Amygdala (tissue), 56 donors: ENCODE measurements around the gene CDH16.
"Not testable (repeated sequence)": the region's sequence is repeated elsewhere in the genome, so short reads cannot be mapped to it uniquely, and the experiment has no call there.

Experiments
- DNase-seq, 56 donors: peaks; one replicate each; lab custom pipeline; 2025; lab: John Stamatoyannopoulos, UW

Gene CDH16, protein sequence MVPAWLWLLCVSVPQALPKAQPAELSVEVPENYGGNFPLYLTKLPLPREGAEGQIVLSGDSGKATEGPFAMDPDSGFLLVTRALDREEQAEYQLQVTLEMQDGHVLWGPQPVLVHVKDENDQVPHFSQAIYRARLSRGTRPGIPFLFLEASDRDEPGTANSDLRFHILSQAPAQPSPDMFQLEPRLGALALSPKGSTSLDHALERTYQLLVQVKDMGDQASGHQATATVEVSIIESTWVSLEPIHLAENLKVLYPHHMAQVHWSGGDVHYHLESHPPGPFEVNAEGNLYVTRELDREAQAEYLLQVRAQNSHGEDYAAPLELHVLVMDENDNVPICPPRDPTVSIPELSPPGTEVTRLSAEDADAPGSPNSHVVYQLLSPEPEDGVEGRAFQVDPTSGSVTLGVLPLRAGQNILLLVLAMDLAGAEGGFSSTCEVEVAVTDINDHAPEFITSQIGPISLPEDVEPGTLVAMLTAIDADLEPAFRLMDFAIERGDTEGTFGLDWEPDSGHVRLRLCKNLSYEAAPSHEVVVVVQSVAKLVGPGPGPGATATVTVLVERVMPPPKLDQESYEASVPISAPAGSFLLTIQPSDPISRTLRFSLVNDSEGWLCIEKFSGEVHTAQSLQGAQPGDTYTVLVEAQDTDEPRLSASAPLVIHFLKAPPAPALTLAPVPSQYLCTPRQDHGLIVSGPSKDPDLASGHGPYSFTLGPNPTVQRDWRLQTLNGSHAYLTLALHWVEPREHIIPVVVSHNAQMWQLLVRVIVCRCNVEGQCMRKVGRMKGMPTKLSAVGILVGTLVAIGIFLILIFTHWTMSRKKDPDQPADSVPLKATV

DNA sequence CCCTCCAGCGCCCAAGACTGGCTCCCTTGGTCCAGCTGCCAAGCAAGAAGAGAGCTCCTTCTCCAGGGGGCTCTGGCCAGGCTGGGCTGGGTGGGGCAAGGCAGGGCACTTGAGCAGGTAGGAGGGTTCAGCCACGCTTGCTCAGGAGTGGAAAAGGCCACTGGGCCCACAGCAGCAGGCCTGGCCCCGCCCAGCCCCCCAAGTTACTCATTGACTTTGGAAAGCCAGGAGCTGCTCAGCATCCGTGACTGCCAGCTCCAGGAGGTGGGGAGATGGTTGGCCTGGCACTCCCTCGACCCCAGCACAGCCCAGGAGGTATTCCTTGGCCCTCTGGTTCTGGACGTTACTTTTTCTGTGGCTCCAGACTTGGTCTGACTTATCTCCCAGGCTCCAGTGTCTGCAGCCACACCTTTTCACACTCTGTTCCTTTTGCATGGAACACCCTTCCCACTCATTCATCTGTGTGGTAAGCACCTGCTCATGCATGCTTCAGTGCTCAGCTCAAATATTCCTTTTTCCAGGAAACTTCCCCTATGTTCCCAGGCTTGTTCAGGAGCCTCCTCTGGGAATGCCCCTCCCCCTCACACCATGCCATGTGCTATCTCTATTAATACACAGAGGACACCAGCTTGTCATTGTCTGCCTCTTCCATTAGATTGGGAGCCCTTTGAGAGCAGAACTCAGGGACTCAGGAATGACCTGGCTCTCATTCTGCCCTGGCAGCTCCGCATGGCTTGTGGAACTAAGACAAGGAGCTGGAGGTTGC, at the start of gene CDH16:
Gene CDH16 (minus strand): TSS at position 83 of the 766 bp plus-strand sequence. CDS start 820 bp downstream, outside the sequence.
- DNase-seq: peak in 1 of 56 donors; percentile 13

DNA sequence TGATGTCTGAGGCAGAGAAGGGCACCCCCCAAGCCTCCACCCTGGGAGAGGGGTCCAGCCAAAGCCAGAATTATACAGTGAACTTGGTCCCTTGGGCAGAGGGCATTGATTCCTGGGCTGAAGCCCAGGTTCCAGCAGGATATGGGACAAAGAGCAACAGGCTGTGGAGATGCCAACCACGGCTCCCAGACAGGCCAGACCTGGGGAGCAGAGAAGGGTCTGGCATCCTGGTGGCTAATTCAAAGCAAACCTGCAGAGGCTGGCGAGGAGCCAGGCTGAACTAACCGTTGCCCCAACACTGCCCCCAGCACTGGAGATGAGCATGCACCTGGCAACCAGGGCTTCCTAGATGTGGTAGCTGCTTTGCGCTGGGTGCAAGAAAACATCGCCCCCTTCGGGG, 45.4 kb upstream of the CDH16 start:
- no peak for DNase-seq

DNA sequence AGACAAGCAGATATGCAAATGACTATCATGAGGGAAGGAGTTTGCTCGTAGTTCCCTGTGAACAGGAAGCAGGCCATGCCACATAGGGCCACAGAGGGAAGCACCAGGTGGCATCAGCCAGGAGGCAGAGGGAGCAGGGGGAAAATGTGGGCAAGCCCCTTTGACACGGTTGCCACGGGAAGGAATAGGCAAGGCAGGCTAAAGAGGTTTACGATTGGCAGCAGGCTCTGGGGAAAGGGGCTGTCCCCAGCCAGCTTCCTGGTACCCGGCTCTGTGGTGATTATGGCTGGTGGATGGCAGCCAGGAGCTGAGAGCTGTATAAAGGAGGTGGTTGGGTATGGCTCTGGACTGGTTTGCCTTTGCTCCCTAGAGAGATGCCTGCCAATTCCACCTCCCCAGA, 43.2 kb upstream of the CDH16 start:
- DNase-seq: no peak

DNA sequence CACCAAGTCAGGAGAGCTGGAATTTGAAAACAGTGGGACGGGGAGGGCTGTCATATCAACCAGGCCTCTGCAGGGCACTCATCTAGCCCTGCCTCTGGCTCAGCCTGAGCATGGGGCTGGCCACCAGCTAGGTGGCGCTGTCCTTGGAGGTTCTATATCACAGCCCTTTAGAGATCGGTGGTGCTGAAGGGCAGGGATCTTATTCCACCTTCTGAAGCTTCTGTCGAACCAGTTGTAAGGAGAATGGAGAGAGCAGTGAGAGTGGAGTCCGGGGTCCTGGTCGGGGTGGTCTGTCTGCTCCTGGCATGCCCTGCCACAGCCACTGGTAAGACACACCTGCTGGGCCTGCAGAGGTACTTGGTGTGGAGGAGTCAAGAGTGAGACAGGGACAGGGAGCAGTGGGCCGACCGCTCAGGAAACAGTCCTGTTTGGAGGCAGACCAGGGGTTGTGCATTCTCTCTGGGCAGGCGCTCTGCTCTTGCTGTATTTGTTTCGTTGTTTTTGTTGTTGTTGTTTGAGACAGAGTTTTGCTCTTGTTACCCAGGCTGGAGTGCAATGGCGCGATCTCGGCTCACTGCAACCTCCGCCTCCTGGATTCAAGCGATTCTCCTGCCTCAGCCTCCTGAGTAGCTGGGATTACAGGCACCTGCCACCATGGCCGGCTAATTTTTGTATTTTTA, 42.5 kb upstream of the CDH16 start, which contains the start of gene CES3:
Gene CES3 (plus strand): TSS at position 202 of the 680 bp plus-strand sequence. CDS start 42 bp downstream, at position 244.
- peak in 23 of 56 donors; percentile 3 to 66 (median 30) for DNase-seq

DNA sequence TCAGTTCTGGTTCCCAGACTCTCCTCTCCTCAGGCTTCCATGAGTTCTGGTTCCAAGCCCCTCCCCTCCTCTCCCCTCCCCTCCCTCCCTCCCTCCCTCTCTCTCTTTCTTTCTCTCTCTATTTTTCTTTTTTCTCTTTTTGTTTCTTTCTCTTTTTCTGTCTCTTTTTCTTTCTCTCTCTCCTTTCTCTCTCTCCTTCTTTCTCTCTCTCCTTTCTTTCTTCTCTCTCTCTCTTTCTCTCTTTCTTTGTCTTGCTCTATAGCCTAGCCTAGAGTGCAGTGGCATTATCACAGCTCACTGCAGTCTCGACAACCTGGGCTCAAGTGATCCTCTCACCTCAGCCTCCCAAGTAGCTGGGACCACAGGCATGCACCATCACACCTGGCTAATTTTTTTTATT, 41.6 kb upstream of the CDH16 start:
- no peak for DNase-seq

DNA sequence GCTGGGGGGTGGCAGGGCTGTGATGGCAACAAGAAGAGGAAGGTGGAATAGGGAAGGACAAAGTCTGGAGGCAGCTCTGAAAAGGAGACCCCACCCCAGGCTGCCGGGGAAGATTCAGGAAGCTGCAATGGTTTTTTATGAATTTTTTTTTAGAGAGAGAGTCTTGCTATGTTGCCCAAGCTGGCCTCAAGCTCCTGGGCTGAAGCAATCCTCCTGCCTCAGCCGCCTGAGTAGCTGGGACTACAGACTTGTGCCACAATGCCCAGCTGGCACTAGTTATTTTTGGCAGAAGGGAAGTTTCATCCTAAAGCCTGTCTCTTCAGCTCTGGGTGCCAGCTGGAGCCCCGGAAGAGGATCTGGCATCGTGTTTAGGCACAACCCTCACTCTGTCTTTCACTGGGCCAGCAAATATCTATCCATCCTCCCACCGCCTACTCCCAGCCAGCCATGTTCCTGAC, 41.0 kb upstream of the CDH16 start:
- DNase-seq: peak in 11 of 56 donors; percentile 5 to 38 (median 17)

DNA sequence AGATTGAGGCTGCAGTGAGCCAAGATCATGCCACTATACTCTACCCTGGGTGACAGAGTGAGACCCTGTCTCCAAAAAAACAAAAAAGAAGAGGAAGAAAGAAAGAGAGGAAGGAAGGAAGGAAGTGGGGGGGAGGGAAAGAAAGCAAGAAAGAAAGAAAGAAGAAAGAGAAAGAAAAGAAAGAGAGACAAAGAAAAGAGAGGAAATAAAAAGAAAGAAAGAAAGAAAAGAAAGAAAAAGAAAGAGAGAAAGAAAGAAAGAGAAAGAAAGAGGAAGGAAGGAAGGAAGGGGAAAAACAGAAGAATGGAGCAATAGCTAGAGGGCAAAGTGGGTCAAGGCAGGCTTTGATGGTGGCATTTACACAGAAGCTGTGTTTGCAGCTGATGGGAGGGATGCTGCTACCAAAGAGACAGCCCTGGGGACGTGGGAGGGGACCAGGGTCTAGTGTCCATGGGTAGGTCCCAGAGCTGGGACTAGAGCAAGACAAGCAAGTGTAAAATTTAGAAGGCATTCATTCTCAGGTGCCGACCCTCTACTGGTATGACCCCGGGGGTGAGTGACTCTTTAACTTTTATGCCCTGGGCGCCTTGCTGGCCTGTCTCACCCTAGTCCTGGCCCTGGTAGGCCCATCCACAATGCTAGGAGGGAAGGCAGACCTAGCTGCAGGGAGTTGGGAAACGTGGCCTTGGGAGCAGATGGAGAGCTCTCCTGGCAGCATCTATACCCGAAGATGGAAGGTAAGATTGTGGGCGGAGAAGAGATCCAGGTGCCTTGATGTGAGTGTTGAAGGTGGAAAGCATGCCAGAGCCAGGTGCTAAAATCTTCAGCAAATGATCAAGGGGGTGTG, 40.4 kb upstream of the CDH16 start:
- no peak for DNase-seq

DNA sequence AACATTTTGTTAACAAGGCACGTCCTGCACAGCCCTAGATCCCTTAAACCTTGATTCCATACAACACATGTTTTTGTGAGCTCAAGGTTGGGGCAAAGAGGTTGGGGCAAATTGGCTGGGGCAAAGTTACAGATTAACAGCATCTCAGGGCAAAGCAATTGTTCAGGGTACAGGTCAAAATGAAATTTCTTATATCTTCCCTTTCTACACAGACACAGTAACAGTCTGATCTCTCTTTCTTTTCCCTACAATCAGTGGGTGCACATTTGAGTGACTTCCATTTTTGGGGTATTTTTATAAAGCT, 37.4 kb upstream of the CDH16 start:
- not testable (repeated sequence) for DNase-seq

DNA sequence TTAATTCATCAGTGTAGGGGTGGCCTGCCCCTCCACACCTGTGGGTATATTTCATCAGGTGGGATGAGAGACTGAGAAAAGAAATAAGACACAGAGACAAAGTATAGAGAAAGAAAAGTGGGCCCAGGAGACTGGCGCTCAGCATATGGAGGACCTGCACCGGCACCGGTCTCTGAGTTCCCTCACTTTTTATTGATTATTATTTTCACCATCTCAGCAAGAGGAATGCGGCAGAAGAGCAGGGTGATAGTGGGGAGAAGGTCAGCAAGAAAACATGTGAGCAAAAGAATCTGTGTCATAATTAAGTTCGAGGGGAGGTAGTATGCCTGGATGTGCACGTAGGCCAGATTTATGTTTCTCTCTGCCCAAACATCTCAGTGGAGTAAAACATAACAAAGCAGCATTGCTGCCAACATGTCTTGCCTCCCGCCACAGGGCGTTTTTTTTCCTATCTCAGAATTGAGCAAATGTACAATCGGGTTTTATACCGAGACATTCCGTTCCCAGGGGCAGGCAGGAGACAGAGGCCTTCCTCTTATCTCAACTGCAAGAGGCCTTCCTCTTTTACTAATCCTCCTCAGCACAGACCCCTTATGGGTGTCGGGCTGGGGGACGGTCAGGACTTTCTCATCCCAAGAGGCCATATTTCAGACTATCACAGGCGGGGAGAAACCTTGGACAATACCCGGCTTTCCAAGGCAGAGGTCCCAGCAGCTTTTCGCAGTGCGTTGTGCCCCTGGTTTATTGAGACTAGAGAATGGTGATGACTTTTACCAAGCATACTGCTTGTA, 36.9 kb upstream of the CDH16 start:
- DNase-seq: not testable (repeated sequence)

DNA sequence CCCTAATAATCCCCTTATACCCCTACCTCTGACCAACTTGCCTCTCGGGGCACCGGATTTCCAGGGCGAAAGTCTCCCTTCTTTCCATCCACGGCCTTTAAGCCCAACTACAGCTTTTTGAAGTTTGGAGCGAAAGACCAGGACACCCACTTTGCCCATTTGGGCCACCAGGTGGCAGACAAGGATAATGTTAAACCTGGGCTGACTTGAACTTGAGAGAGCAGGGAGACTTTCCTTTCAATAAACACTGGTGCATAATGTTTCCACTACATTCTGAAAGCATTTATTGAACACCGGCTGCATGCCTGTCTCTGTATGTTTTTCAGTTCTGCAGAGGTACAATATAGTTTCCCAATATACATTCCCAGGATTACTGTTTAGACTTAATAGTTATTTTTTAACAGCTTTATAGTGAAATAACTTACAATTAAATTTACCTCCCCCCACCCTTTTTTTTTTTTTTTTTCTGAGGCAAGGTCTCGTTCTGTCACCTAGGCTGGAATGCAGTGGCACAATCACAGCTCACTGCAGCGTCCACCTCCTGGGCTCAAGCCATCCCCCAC, 35.5 kb upstream of the CDH16 start:
- peak in 42 of 56 donors; percentile 6 to 84 (median 44) for DNase-seq

DNA sequence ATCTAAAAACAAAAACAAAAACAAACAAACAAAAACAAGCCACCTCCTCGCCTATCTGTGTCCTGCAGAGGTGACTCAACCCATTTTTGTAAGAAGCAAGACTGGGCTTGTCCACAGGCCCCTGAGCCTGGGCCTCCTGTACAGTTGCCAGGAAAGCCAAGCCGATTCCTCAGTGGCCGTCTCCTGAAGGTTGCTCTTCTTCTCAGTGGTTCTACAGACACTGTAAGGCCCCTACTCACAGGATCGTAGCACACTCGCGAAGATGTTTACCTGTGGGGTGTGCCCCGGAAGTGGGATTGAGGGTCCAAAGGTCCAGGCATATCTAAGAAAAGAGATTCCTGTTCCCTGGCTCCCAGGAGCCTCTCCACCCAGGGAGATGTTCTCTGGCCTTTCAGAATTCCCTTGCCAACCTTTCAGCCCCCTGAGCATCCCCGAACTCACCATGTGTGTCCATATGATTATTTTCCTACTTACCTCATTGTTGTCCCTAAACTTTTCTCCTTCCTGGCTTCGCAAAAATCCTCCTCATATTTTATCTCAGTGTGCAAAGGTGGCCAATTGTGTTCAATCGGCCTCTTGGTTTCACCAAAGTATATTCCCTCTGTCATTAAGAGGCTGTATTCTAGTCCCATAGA, 34.9 kb upstream of the CDH16 start:
- DNase-seq: no peak

DNA sequence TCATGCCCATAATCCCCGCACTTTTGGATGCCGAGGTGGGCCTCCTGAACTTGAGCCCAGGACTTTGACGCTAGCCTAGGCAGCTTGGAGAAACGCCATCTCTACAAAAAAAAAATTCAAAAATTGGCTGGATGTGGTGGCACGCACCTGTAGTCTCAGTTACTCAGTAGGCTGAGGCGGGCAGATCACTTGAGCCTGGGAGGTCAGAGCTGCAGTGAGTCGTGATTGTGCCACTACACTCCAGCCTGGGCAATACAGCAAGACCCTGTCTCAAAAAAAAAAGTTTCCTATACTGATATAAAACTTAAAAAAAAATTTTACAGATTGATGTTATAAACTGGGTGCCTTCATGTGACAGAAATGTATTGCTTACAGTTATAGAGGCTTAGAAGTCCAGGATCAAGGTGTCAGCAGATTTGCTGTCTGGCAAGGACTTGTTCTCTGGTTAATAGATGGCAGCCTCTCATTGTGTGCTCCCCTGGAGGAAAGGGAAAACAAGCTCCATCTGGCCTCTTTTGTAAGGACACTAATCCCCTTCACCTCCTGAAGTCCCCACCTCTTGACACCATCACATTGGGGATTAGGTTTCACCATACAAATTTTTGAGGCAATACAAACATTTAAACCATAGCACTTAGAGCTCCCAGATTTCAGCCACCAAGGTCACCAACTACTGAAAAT, 33.9 kb upstream of the CDH16 start:
- no peak for DNase-seq

DNA sequence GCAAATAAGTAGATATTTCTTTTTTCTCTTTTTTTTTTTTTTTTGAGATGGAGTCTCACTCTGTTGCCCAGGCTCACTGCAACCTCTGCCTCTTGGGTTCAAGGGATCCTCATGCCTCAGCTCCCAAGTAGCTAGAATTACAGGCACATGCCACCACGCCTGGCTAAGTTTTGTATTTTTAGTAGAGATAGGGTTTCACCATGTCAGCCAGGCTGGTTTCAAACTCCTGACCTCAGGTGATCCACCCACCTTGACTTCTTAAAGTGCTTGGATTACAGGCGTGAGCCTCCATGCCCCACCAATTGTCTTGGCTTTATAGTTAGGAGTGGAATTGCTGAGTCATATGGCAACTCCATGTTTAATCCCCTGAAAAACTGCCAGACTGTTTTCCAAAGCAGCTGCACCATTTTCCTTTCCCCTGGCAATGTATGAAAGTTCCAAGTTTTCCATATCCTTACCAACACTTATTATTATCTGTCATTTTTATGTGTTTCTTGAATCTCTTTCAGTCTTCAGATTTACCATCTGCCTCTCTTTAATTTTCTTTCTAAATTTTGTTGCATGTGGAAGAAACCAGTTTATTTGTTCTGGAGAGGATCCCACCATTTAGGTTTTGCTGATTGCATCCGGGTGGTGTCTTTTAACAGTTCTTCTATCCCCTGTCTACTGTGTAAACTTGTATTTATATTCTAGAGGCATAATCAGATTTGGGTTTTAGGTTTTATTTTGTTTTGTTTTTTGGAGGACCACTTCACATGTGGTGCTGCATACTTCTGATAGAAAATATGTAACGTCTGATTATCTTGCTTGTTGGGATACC, 32.5 kb upstream of the CDH16 start:
- no peak for DNase-seq

DNA sequence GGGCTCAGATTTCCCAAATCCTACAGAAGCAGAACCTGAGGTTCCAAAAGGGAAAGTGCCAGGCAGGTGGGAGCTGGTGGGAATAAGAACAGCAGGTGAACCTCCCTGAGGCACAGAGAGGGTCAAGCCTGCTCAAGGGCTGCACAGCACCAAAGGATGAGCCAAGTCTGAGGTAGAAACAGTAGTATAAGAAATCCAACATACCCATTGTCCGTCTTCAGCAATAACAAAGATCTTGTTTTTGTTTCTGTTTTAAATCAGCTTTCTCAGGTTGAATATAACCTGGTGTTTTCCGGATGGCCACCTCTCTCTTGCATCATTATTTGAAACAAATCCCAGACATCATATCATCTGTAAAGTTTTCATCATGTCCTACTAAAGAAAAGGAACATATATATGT, 31.8 kb upstream of the CDH16 start:
- no peak for DNase-seq

DNA sequence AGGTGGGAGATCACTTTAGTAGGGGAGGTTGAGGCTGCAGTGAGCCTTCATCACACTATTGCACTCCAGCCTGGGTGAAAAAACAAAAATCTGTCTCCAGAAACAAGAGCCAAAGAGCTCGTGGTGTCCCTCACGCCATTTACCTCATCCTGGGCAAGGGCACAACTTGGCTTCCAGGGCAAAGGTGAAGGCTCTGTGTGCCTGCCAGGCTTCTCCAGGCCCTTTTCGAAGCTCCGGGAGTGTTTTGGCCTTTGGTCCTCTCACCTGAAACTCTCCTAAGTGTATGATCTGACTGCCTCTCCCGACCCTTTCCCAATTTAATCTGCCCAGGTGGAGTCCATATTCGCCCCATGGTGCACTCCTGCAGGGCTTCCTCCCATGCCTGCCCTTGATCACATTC, 30.8 kb upstream of the CDH16 start:
- DNase-seq: no peak

DNA sequence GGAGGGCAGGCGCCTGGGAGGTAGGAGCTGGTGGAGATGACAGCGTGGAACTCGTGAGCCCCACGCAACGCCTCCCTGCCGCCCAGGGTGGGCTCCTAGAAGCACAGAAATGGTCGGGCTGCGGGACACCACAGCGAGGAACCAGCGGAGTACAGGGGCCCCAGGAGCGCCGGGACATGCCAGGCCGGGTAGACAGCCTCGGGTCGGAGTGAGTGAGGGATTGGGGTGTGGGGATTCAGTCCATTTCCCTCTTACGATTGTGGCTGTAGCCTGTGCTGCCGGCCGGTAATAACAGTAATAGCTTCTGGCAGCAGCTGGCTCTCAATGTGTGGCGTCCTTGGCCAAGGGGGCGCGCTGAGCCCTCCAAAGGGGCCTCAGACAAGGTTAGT, 30.1 kb upstream of the CDH16 start:
- no peak for DNase-seq
